GM18907 (cell line): ENCODE measurements around the gene BLM.
"Not testable (repeated sequence)": the region's sequence is repeated elsewhere in the genome, so short reads cannot be mapped to it uniquely, and the experiment has no call there.

Source experiments
- ATAC-seq: cut with Tn5 transposase; IDR thresholded peaks from one replicate; pipeline ENCODE4 v1.9.1; 2021; ENCODE audit warnings: mild to moderate bottlenecking, moderate library complexity; ENCODE audit not compliant: unreplicated experiment

The BLM gene

DNA sequence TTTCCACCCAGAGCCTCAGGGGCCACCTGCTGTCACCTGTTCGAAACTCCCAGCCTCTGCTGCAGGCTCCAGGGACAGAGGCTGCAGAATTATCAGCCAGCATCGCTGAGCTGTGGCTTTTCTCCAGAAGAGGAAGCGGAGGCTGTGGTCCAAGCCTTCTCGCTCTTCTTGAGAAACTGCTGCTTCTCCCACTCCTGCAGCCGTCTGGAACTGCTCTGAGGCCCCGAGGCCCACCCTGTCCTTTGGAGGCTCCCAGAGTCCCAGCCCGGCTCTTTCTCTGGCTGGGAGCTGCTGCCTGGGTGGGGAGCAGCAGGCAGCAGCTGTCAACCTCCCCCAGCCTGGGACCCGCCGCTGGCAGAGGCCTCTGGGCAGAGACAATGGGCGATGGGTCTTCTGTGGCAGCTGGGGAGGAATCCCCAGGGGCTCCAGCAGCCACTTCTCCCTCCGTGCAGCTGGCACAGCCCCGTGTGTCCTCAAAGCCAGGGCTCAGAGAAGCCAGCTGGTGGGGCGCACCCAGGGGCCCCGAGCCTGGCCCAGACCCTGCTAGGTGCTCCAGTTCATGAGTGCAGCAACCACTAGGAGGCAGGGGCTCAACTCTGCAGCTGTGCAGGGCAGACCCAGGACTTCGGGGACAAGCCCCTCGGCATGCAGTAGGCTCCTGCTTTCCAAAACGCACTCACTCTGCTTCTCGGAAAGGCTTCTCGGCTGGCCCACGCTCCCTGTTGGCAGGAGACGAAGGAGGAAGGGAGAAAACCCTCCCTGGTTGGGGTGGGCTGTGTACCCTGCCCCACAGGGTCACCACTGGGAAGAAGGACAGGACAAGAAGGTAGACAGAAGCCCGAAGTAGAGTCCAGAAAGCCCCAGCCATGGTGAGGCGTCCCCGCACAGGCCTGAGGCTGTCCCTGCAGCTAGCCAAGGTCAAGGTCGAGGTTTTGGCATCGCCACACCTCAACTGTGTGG lies 101.4 kb downstream of the BLM start:
- peak; percentile 54 for ATAC-seq

DNA sequence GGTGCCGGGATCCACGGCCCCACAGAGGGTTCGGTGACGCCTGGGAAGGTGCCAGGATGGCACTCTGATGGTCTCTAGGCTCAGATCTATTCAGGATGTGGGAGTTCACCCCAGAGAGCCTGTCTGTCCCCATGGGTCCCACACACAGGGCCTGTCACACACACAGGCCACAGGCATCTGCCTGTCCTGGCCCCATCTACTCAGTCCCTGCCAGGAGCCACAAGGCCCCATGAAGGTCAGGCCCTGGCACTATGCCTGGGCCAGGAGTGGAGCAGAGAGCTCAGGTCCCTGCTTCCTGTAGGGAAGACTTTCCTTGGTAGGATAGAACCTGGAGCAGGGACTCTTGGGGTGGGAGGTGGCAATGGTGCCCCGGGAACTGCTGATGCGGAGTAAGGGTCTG lies 102.2 kb downstream of the BLM start:
- ATAC-seq = no peak

DNA sequence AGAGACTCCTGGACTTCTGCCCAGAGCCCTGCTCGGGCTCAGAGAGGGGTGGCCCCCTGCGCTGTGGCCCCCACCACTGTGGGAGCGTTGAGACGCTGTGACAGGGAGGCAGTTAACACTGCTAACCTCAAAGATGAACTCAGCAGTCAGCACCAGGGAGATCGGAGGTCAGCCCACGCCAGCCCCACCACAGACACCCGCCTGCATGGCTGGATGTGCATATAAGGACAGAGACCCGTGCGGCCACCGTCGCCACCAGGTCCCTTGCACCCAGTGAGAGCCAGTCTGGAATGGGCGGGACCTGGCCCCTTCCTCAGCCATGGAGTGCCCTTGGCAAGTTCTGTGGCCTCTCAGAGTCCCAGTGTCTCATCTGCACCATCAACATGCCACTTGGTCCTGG lies 102.7 kb downstream of the BLM start:
- ATAC-seq = no peak

DNA sequence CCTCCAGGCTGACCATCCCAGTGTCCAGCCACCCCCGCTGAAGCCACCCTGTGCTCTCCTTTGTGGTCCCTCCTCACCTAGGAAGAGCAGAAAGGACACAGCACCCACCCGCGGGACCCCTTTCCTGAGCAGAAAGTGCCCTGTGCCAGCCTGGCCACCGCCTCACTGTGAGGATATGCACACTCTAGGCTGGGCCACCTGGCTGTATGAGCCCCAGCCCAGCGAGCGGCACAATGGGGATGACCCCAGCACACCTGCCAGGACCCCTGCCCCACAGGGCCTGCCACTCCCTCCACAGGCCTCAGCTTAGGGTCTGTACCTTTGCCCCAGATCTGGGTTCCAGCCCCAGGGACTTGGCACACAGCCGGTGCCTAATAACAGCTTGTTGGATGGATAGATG lies 103.3 kb downstream of the BLM start:
- no peak for ATAC-seq

DNA sequence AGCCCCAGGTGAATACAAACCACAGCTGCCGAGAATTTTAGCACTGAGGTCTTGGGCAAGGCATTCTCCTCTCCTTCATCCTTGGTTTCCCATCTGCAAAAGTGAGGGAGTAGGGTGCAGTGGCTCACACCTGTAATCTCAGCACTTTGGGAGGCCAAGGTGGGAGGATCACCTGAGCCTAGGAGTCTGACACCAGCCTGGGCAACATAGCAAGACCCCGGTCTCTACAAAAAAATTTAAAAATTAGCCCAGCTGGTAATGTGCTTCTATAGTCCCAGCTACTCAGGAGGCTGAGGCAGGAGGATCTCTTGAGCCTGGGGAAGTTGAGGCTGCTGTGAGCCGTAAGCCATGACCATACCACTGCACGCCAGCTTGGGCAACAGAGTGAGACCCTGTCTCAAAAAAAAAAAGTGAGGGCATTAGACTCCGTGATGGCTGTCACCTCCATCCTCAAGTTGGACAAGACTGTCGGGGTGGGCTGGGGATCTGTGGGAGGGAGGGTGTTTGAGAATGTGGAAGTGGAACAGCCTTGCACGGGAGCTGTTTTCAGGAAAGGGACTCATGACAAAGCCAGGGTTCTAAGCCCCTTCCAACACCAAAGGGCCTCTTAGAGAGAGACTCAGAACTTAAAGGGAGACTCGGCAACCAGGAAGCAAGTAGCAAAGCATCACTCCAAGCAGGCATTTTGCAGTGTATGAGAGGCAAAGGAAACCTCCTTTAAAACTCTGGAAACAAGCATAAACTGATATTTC lies 105.2 kb downstream of the BLM start:
- ATAC-seq = no peak

DNA sequence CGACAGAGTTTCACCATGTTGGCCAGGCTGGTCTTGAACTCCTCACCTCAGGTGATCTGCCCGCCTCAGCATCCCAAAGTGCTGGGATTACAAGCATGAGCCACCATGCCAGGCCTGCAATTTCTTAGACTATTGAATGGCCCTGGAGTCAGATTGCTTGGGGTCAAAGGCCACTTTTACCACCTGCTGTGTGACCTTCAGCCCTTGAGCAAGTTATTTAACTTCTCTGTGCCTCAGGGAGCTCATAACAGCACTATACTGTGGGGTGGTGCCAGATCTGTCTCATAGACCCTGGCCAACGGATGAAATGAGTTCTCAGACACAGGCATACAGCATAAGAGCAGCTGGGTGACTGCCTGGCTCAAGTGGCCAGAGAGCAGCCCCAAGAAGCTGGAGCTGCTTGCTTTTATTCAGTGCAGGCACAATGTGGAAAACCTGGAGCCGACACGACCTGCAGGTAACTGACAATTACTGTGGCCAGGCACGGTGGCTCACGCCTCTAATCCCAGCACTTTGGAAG lies 106.4 kb downstream of the BLM start:
- ATAC-seq = no peak

DNA sequence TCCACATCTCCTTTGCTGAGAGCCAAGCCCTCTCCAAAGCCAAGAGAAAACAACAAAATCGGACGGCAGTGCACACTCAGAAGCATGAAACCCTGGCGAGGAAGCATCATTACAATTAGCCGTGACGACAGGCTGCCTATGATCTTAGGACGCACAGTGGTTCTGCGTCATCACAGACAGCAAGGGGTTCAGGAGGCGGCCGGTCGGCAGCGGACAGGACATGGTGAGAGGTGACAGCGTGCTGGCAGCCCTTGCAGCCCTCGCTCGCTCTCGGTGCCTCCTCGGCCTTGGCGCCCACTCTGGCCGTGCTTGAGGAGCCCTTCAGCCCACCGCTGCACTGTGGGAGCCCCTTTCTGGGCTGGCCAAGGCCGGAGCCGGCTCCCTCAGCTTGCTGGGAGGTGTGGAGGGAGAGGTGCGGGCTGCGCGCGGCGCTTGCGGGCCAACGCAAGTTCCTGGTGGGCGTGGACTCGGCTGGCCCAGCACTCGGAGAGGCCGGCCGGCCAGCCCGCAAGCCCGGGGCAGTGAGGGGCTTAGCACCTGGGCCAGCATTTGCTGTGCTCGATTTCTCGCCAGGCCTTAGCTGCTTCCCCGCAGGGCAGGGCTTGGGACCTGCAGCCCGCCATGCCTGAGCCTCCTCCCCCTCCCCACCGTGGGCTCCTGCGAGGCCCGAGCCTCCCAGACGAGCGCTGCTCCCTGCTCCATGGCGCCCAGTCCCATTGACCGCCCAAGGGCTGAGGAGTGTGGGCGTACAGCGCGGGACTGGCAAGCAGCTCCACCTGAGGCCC lies 108.2 kb downstream of the BLM start:
- ATAC-seq = not testable (repeated sequence)

DNA sequence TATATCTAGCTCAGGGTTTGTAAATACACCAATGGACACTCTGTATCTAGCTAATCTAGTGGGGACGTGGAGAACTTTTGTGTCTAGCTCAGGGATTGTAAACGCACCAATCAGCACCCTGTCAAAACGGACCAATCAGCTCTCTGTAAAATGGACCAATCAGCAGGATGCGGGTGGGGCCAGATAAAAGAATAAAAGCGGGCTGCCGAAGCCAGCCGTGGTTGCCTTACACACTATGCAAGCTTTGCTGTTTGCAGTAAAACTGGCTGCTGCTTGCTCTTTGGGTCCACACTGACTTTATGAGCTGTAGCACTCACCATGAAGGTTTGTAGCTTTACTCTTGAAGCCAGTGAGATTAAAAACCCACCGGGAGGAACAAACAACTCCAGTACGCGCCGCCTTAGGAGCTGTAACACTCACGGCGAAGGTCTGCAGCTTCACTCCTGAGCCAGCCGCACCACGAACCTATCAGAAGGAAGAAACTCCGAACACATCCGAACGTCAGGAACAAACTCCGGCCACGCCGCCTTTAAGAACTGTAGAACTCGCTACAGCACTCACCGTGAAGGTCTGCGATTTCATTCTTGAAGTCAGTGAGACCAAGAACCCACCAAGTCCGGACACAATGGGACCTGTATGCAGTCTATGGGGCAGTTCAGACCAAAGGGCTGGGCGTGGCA lies 109.2 kb downstream of the BLM start:
- ATAC-seq = not testable (repeated sequence)

DNA sequence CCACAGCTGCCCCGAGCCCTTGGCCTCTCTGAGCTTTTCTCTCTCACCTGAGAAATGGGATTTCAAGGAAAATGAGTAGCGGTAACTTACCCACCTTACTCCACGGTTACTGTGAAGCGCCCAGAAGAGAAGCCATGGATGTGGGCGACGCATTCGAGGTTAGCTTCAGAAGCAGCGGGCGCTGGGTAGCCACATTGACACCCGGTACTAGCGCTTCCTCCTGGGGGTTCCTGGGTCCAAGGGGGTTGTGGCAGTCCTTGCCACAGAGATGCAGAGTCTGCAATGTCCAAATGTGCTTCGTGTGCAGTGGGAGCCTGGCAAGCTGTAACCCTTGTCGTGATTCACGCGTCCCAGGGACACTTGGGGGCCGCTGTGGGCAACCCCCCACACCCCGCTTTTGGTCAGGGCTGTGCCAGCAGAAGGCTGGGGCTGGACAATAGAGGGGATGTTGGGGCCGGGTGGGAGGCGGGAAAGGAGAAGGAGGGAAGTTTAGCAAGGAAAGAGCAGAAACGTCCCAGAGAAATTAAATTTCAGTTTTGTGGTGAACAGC lies 109.8 kb downstream of the BLM start:
- ATAC-seq = no peak

DNA sequence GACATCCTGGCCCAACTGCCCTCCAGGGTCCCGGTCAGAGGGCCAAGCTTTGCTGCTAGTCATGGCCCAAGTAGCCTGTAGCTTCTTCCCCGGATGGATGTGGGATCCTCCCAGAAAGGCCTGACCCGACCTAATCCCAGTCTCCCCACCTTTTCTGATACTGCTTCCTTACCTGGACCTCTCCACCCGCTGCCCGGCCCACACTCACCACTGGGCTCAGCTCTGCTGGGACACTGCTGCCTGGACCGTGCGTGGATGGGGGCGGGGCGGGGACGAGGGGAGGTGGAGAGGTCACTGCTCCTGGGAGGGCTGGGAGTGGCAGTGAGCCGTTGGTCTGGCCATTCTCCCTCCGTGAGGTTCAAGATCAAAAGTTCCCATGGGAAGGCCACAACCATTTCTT lies 111.0 kb downstream of the BLM start:
- no peak for ATAC-seq

DNA sequence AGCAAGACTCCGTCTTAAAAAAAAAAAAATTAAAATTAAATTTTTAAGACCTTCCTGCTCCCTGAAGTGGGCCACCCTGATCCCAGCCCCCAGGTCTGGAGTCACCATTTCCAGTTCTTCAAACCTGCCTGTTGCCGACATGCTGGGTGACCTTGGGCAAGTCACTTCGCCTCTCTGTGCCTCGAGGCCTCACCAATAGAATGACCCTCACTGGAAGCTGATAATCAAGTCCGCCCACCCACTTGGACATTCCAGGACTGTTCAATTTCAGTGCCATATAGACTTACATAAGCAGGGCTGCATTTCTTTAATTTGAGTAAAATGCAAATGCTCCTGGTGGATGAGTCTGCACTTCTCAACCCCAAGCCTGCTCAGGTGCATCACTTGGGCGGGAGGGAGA lies 112.0 kb downstream of the BLM start:
- no peak for ATAC-seq

DNA sequence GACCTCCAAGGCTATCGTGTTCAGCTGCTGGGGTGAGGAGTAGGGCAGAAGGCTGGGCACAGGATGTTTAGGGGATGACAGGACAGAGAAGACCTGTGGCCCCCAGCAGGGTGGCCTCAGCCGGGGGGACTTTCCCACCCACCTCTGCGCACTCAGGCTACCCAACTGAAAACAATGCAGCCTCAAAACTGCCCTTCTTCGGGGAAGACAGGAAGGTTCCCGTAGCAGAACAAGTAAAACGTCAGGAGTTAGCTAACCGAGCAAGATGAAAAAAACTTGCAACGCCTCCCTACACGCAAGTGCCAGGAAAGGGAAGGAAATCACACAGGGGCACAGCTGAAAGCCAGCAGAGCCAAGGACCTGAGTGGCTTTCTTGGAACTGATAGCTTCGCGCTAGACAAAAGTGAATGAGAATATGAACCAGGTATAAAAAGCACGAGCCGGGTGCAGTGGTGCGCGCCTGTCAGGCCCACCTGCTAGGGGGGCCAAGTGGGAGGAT lies 112.8 kb downstream of the BLM start:
- peak; percentile 69 for ATAC-seq

DNA sequence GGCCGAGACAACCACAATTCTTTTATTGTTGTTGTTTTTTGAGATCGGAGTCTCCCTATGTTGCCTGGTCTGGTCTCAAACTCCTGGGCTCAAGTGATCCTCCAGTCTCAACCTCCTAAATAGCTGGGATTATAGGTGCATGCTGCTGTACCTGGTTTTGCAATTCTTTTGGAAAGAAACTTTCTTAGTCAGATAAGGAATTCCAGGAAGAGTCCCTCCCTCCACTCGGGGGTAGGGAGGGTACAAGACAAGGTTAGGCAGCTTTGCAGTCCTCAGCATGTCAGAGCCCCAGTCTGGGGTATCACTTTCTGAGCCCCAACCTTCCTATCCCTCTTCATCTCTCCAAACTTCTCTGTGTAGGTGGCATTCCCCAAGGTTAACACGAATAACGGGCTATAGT lies 117.5 kb downstream of the BLM start:
- no peak for ATAC-seq

DNA sequence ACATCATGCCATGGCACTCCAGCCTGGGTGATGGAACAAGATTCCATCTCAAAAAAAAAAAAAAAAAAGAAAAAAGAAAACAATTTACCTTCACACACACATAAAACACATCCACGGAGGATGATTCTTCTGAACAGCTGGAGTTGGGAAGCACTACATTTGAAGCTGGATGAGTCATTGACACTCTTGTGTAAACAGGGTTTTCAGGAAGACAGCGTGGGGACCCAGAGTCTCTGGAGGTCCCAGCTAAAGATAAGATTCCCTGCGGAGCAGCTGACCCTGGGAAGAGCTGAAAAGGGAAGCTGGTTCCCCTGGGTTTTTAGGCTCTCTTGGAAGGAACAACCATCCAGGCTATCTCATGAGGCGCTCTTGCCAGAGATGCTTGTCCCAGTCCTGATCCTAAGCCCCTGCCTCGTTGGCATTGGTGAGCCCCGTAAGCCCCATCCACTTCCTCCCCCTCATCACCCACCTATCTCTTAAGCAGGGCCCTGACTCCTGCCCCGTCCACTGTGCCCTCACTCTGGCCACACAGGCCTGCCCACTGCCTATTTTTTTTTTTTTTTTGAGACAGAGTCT lies 119.2 kb downstream of the BLM start:
- ATAC-seq = no peak

DNA sequence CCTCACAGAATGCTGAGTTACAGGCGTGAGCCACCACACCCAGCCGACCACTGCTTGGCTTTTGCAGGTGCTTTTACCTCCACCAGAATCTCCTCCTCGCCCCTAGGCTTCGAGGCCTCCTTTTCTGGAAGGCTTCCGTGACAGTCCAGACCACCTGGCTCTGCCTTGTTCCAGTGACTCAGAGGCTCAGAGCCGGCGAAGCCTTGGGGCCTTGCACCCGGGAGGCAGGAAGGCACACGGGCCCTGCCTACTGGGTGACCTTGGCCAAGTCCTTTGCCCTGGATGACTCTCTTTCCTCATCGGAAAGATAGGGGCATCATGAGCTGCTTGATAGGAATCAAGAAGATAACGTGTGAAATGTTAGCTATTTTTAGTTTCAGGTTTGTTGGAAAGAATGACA lies 119.9 kb downstream of the BLM start:
- no peak for ATAC-seq

DNA sequence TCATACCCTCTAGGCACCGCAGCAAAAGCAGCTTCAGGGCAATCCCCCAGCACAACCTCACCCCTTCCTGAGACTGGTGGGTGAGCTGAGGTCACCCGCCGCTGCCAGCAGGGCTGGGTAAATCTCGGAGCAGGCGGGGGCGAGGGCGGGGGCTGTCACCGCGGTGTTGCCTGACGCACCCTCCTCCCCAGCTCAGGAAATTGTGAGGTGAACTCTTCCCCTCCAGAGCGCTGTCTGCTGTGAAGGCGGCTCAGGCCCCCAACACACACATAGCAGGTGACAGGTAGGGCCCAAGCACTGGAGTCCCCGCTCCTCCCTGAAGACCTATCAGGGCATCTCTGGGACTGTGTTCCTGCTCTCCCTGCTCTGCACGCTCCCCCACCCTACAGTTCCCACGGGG lies 121.0 kb downstream of the BLM start:
- ATAC-seq = peak; percentile 48

DNA sequence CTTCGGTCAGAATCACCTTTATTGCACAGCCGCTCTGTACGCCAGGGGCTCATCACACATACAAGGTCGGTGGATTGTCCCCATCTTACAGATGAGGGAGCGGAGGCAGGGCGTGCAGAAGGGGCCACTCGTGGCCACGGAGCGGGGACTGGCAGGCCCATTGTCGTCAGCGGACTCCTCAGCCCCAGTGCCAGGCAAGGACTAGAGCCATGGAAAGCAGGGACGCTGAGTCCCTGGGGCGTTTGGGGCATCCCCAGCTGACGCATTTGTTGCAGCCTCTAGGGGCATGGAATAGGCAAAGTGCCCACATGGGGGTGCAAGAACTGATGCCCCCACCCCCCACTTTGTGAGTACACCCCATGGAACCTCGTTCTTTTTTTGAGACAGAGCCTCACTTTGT lies 121.4 kb downstream of the BLM start:
- ATAC-seq = peak; percentile 6

DNA sequence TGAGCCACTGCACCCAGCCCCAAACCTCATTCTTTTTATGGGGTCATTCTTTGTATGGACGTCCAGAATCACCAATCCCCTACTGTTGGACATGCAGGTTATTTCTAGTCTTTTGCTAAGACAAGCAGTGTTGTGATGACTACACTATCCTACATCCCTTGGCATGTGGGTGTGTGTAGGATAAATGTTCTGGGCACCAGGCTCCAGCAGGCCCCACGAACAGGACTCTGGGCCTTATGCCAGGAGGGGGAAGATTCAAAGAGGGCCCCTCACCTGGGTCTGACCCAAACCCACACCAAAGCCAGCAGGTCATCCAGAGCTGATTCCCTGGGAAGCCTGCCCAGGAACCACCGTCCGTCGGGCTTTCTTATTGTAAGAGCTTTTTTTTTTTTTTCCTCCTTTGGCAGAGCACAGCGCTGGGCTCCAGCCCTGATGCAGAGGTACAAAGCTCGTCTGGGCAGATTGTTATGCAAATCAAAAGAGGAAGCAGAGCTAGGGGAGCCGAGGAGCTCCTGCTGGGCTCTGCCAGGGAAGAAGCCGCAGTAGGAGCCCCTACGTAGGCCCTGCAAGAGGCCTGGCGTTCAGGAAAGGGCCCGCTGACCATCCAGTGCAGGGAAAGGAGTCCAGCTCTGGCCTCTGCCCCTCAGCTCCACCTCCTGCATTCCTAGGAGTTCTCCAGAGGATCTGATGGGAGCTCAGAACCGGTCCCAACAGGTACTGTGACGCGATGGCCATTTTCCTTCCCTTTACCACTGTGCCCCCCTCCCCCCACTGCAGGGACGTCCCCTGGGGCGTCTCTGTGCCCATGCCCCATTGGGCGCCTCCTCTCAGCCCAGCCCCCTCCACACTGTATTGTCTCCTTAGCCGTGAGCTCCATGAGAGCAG lies 122.3 kb downstream of the BLM start:
- peak; percentile 65 for ATAC-seq
